Endothelial cell of umbilical vein (primary cell): ENCODE data around the gene SLC15A3. TPM values are rescaled to one million over a fixed set of nuclear protein-coding genes. Genes with fewer than 3 reads are reported as not detected.

ENCODE experiments used
- BruUV-seq: library from RNA; stranded (reverse); fragments of 400-500 nt; replicated peaks from 2 replicates; lab custom pipeline; 2021; lab: Mats Ljungman, UMichigan
- CTCF ChIA-PET: fragments of 300-600, 350-600 bp; sonication (Branson Sonifier 250); formaldehyde crosslinking; loops from one replicate; lab custom pipeline; 2021; ENCODE audit warnings: antibody characterized with exemption, inconsistent platforms; lab: Charles Lee
- POLR2A ChIA-PET: fragments of 300-600, 350-600 bp; sonication (Branson Sonifier 250); formaldehyde crosslinking; loops from one replicate; lab custom pipeline; 2021; ENCODE audit warnings: antibody characterized with exemption, inconsistent platforms; lab: Charles Lee
- DNase-seq: peaks from one replicate; pipeline ENCODE4 v3.0.0-alpha.2; 2011; ENCODE audit warnings: low read depth, low spot score
- FAIRE-seq: peaks from 2 replicates; lab custom pipeline; 2011; peaks lifted over from hg19 to GRCh38; lab: Jason Lieb, UNC
- H2AFZ ChIP-seq: 2 replicates; pipeline ENCODE4 v1.6.0; 2012; ENCODE audit warnings: low read depth, low read length, control low read depth, inconsistent platforms
- H3K27ac ChIP-seq: 2 replicates; pipeline ENCODE4 v1.5.1; 2011; ENCODE audit warnings: low read depth, mild to moderate bottlenecking, control low read depth, low read length, moderate library complexity; ENCODE audit not compliant: insufficient read depth
- H3K27me3 ChIP-seq, 2 experiments: 2 replicates each; pipeline versions ENCODE4 v1.6.0 to v1.6.1; 2011; ENCODE audit warnings: low read length in 2 of 2, mixed read lengths in 1 of 2; ENCODE audit not compliant: control insufficient read depth in 2 of 2, insufficient read depth in 2 of 2
- H3K36me3 ChIP-seq, 2 experiments: 2 replicates in 1 of 2; 3 replicates in 1 of 2; pipeline ENCODE4 v1.5.1; 2011; ENCODE audit warnings: low read length in 2 of 2, mild to moderate bottlenecking in 1 of 2, moderate library complexity in 1 of 2; ENCODE audit not compliant: control insufficient read depth in 2 of 2, insufficient read depth in 2 of 2; ENCODE audit errors: extremely low read depth in 1 of 2
- H3K4me1 ChIP-seq: 3 replicates; pipeline ENCODE4 v1.5.1; 2011; ENCODE audit warnings: mild to moderate bottlenecking, low read length; ENCODE audit not compliant: control insufficient read depth, insufficient read depth; ENCODE audit errors: extremely low read depth
- H3K4me2 ChIP-seq: 2 replicates; pipeline ENCODE4 v1.6.1; 2011; ENCODE audit warnings: low read length, control low read depth, mixed read lengths; ENCODE audit not compliant: insufficient read depth
- H3K4me3 ChIP-seq, 3 experiments: fragments of 200-600 bp in 1 of 3; sonication (generic), shearing (Covaris generic) in 1 of 3; replicated peaks in 1 of 3; 2 replicates each; pipeline ENCODE4 v1.5.1; 2011 to 2016; ENCODE audit warnings: control low read depth in 3 of 3, low read length in 3 of 3, mild to moderate bottlenecking in 2 of 3, inconsistent platforms in 1 of 3, low read depth in 1 of 3, moderate library complexity in 1 of 3; ENCODE audit not compliant: insufficient read depth in 1 of 3
- H3K79me2 ChIP-seq: 2 replicates; pipeline ENCODE4 v1.6.0; 2012; ENCODE audit warnings: low read length, inconsistent platforms; ENCODE audit not compliant: control insufficient read depth, insufficient read depth
- H3K9ac ChIP-seq: replicated peaks from 2 replicates; pipeline ENCODE3; 2011; ENCODE audit warnings: low read length, control low read depth; ENCODE audit not compliant: insufficient read depth; ENCODE audit errors: extremely low read depth
- H3K9me1 ChIP-seq: replicated peaks from 3 replicates; pipeline ENCODE4 v1.6.0; 2011; ENCODE audit warnings: mild to moderate bottlenecking, low read length; ENCODE audit not compliant: control insufficient read depth, insufficient read depth; ENCODE audit errors: extremely low read depth
- H3K9me3 ChIP-seq: replicated peaks from 2 replicates; pipeline ENCODE4 v1.5.1; 2012; ENCODE audit warnings: low read length, inconsistent platforms; ENCODE audit not compliant: control insufficient read depth, insufficient read depth
- H4K20me1 ChIP-seq: replicated peaks from 2 replicates; pipeline ENCODE3; 2011; ENCODE audit warnings: mild to moderate bottlenecking, low read length; ENCODE audit not compliant: control insufficient read depth, insufficient read depth; ENCODE audit errors: extremely low read depth
- EZH2 ChIP-seq: IDR thresholded peaks from 2 replicates; pipeline ENCODE4 v1.6.1; 2012; ENCODE audit warnings: borderline replicate concordance, low read depth, mild to moderate bottlenecking, moderate library complexity, low read length, inconsistent platforms; ENCODE audit not compliant: severe bottlenecking
- GATA2 ChIP-seq: IDR thresholded peaks from 2 replicates; pipeline ENCODE4 v1.7.0; 2011; ENCODE audit warnings: low read depth, mild to moderate bottlenecking, moderate library complexity, mixed read lengths, low read length; ENCODE audit not compliant: insufficient read length, insufficient read depth
- JUN ChIP-seq: IDR thresholded peaks from 2 replicates; pipeline ENCODE4 v1.6.1; 2011; ENCODE audit warnings: borderline replicate concordance, low read depth; ENCODE audit not compliant: insufficient read length, insufficient read depth
- MYC ChIP-seq: IDR thresholded peaks from one replicate; pipeline ENCODE4 v1.6.1; 2011; ENCODE audit warnings: mild to moderate bottlenecking, low read depth, low read length
- POLR2A ChIP-seq: IDR thresholded peaks from 2 replicates; pipeline ENCODE4 v1.6.1; 2012; ENCODE audit warnings: low read depth, mild to moderate bottlenecking, control low read depth, low read length
- POLR2AphosphoS5 ChIP-seq: IDR thresholded peaks from 2 replicates; pipeline ENCODE4 v1.6.1; 2012; ENCODE audit warnings: low read depth, mild to moderate bottlenecking, control low read depth, low read length, moderate library complexity; ENCODE audit not compliant: insufficient read depth
- dilution Hi-C: fragments of 300-500 bp; cut with MboI; formaldehyde crosslinking; loops from one replicate; pipeline ENCODE4 v1.15.0; 2019; ENCODE audit warnings: low sequenced_read_pairs; ENCODE audit not compliant: extremely low pct_ligation_motif_present
- intact Hi-C: fragments of 100-400 bp; cut with micrococcal nuclease; formaldehyde crosslinking; loops from one replicate; pipeline ENCODE4 v1.10.0; 2022
- polyA plus RNA-seq, 4 experiments: library from polyadenylated mRNA; depleted of rRNA in 3 of 4; stranded (reverse) in 3 of 4; unstranded in 1 of 4; fragments of >200 nt; gene quantifications; 2 replicates each; pipeline versions ENCODE4 v1.2.1 to v1.2.3, GENCODE V29; 2011 to 2012; ENCODE audit warnings: missing spikeins in 1 of 4
- total RNA-seq: library from RNA; stranded (reverse); gene quantifications from 2 replicates; pipeline ENCODE4 v1.2.3, GENCODE V29; 2021
- TF ChIP-seq, protein P1 (sequence below), 2 donors: IDR thresholded peaks; 1 replicate in 1 of 2; 2 replicates in 1 of 2; pipeline ENCODE4 v1.5.1; 2011; ENCODE audit warnings: low read length in 2 of 2, mild to moderate bottlenecking in 2 of 2, moderate library complexity in 2 of 2, control low read depth in 1 of 2, inconsistent platforms in 1 of 2, low read depth in 1 of 2; ENCODE audit not compliant: insufficient read depth in 1 of 2; ENCODE audit errors: extremely low read depth in 1 of 2
- TF ChIP-seq, protein P2 (sequence below): IDR thresholded peaks from 2 replicates; pipeline ENCODE4 v1.6.1; 2011; ENCODE audit not compliant: insufficient read depth, insufficient read length

Gene SLC15A3
- total and polyA plus RNA-seq, 2 donors (not counting 3 experiments of a cell fraction or from before 2014, with no cell fraction given), result 3.3 to 4.4 TPM

DNA sequence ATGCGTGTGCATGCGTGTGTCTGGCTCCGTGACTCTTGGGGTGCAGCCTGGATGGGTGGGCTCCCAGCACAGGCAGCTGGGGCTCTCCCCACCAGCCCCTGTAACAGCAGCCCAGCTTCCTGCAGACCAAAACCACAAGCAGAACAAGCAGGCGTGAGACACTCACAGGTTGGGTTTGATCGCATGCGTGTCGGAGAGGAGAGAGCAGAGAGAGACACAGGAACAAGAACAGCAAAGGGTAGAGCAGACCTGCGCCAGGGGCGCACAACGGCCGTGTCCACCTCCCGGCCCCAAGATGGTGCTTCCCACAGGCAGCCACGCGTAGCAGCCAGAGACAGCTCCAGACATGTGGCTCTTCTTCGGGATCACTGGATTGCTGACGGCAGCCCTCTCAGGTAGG lies 19.5 kb upstream of the SLC15A3 start, which contains the start of gene CD6:
Gene CD6 (plus strand): TSS at position 161 of the 400 bp plus-strand sequence. CDS start 186 bp downstream, at position 347.
- peaks cover 1 to 8% of the 10 kb centered on the region in 2 experiments for H3K27me3 ChIP-seq
- intact Hi-C loops (loop anchor here (2.0 kb wide), 1 partner anchor 223 kb away; no protein-coding TSS in a partner anchor), dilution Hi-C loops (no loop called here)
- no TSS peak for BruUV-seq
- no peak for FAIRE-seq
- H3K9me3 ChIP-seq, result no peaks in the 10 kb centered on the region
- H3K4me3 ChIP-seq, result no peak within 1 kb of the TSS
- CTCF ChIA-PET, result interaction anchor here (0.6 to 2.1 kb wide), 3 partner anchors 10 to 196 kb away, joined by 3 to 6 read pairs (median 3); no protein-coding TSS in a partner anchor
- H3K9me1 ChIP-seq, result no peaks in the 10 kb centered on the region
- no peak within 1 kb of the TSS for H3K4me2 ChIP-seq
- no peaks in the 10 kb centered on the region for H4K20me1 ChIP-seq
- TF ChIP-seq GATA2, result no peak
- no peak within 1 kb of the TSS for H2AFZ ChIP-seq
- POLR2A ChIA-PET, result interaction anchor here (0.6 kb wide), 1 partner anchor 18 kb away, joined by 5 read pairs; no protein-coding TSS in a partner anchor
- no peaks in the 10 kb centered on the region for H3K36me3 ChIP-seq
- no peak for DNase-seq
- H3K27ac ChIP-seq, result no peak within 1 kb of the TSS
- H3K9ac ChIP-seq, result no peak within 1 kb of the TSS
- H3K79me2 ChIP-seq, result no peaks in the 10 kb centered on the region
- H3K4me1 ChIP-seq, result no peaks in the 10 kb centered on the region

DNA sequence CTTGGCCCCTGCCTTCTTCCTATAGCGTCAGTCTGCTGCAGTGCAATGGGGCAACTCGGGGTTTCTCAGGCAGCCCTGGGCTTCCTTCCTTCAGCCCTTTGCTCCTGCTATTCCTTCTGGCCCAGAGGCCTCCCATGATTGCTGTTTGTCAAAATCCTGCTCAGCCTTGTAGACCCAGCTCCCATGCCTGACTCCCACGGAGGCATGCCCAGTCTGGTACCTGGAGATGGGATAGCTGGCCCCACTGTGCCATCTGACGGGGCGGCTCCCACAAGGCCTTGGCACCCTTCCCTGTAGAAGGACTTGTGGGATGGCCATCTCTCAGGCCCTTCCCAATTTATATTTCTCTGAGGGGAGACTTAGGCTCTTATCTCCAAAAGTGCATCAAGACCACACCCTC lies 18.9 kb upstream of the SLC15A3 start:
- no TSS peak for BruUV-seq
- Histone ChIP-seq H4K20me1 (no peaks in the 10 kb centered on the region), H3K4me2 (no peak overlapping the region), H3K4me3 (no peak overlapping the region), H2AFZ (no peak overlapping the region), H3K9ac (no peak overlapping the region), H3K36me3 (no peaks in the 10 kb centered on the region), H3K4me1 (no peaks in the 10 kb centered on the region), H3K9me3 (no peaks in the 10 kb centered on the region), H3K79me2 (no peaks in the 10 kb centered on the region), H3K9me1 (no peaks in the 10 kb centered on the region), H3K27ac (no peak overlapping the region), H3K27me3 (peaks cover 3 to 8% of the 10 kb centered on the region in 2 experiments)
- dilution Hi-C loops, result no loop called here
- TF ChIP-seq EZH2, result no peak
- TF ChIP-seq, protein P1, sequence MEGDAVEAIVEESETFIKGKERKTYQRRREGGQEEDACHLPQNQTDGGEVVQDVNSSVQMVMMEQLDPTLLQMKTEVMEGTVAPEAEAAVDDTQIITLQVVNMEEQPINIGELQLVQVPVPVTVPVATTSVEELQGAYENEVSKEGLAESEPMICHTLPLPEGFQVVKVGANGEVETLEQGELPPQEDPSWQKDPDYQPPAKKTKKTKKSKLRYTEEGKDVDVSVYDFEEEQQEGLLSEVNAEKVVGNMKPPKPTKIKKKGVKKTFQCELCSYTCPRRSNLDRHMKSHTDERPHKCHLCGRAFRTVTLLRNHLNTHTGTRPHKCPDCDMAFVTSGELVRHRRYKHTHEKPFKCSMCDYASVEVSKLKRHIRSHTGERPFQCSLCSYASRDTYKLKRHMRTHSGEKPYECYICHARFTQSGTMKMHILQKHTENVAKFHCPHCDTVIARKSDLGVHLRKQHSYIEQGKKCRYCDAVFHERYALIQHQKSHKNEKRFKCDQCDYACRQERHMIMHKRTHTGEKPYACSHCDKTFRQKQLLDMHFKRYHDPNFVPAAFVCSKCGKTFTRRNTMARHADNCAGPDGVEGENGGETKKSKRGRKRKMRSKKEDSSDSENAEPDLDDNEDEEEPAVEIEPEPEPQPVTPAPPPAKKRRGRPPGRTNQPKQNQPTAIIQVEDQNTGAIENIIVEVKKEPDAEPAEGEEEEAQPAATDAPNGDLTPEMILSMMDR (IDR thresholded peaks at IDR 0.05; ENCODE audit: extremely low read depth in 1 of 2, insufficient read depth in 1 of 2, low read depth in 1 of 2, low read length in 2 of 2), result no peak
- TF ChIP-seq POLR2A, result no peak
- no peak for TF ChIP-seq GATA2
- TF ChIP-seq, protein P2, sequence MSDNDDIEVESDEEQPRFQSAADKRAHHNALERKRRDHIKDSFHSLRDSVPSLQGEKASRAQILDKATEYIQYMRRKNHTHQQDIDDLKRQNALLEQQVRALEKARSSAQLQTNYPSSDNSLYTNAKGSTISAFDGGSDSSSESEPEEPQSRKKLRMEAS, result no peak
- no peak for TF ChIP-seq JUN
- TF ChIP-seq MYC, result no peak
- TF ChIP-seq POLR2AphosphoS5, result no peak
- CTCF ChIA-PET, result interaction anchor here (0.6 to 2.1 kb wide), 16 partner anchors 8 to 214 kb away, joined by 3 to 9 read pairs (median 4); no protein-coding TSS in a partner anchor
- no peak for FAIRE-seq
- POLR2A ChIA-PET, result interaction anchor here (0.6 kb wide), 1 partner anchor 17 kb away, joined by 5 read pairs; no protein-coding TSS in a partner anchor
- intact Hi-C loops, result loop anchor here (1.0 to 2.0 kb wide), 3 partner anchors 158 to 224 kb away; no protein-coding TSS in a partner anchor
- no peak for DNase-seq
